ENCODE measurements around the gene CDC42BPA. TPM values are rescaled to one million over a fixed set of nuclear protein-coding genes. Genes with fewer than 3 reads are reported as not detected.
"Not testable (repeated sequence)": the region's sequence is repeated elsewhere in the genome, so short reads cannot be mapped to it uniquely, and the experiment has no call there.

Gene CDC42BPA
- total RNA-seq, 1 experiment from 2014 or later, result 102 TPM

- Mint-ChIP-seq H3K9me3 (ENCODE audit: unreplicated experiment) (no peaks in the 10 kb centered on the region), H3K27ac (ENCODE audit: low read depth, unreplicated experiment) (no peak overlapping the region), H3K4me1 (ENCODE audit: insufficient read depth, unreplicated experiment) (no peaks in the 10 kb centered on the region), H3K36me3 (ENCODE audit: insufficient read depth, unreplicated experiment) (peaks cover 50% of the 10 kb centered on the region), H3K27me3 (ENCODE audit: insufficient read depth, unreplicated experiment) (no peaks in the 10 kb centered on the region), H3K4me3 (ENCODE audit: unreplicated experiment) (no peak overlapping the region)
- BruUV-seq (replicated peaks), result no TSS peak
- no peak for TF ChIP-seq CTCF (IDR thresholded peaks at IDR 0.05; ENCODE audit: unreplicated experiment)
- ChIA-PET CTCF (interaction anchor here (0.6 to 1.1 kb wide), 3 partner anchors 11 to 49 kb away, joined by 3 read pairs; no protein-coding TSS in a partner anchor), POLR2A (no interaction called here)
- intact Hi-C loops (cut with micrococcal nuclease), result no loop called here
- DNase-seq (ENCODE audit: unreplicated experiment), result no peak
These were observed 312.0 kb downstream of the CDC42BPA start for GRCh38 chr1:227006226-227006796.

- BruUV-seq (replicated peaks), result no TSS peak
- Mint-ChIP-seq H3K27ac (ENCODE audit: low read depth, unreplicated experiment) (no peak overlapping the region), H3K27me3 (ENCODE audit: insufficient read depth, unreplicated experiment) (no peaks in the 10 kb centered on the region), H3K36me3 (ENCODE audit: insufficient read depth, unreplicated experiment) (peaks cover 66% of the 10 kb centered on the region), H3K9me3 (ENCODE audit: unreplicated experiment) (no peaks in the 10 kb centered on the region), H3K4me3 (ENCODE audit: unreplicated experiment) (no peak overlapping the region), H3K4me1 (ENCODE audit: insufficient read depth, unreplicated experiment) (no peaks in the 10 kb centered on the region)
- intact Hi-C loops (cut with micrococcal nuclease), result no loop called here
- ChIA-PET POLR2A (no interaction called here), CTCF (no interaction called here)
- DNase-seq (ENCODE audit: unreplicated experiment), result no peak
- no peak for TF ChIP-seq CTCF (IDR thresholded peaks at IDR 0.05; ENCODE audit: unreplicated experiment)
These were observed 313.5 kb downstream of the CDC42BPA start for GRCh38 chr1:227004796-227005195.

DNA sequence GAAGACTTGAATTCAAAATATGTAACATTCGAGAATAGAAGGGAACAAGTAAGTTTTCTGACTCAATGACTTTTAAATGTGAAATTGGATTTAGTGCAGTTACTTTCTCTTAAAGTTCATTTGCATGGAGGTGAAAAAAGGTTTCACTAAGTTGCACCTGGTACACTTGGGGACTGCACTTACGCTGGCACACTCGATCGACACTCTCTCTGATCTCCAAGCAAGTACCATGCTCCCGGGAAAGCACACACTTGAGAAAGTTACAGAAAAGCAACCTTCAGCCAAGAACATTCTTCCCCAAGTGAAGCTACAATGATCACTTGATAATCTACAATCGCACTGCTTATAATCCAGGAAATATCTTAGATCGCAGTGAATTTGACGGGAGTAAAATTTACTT, 315.1 kb downstream of the CDC42BPA start:
- intact Hi-C loops (cut with micrococcal nuclease), result no loop called here
- Mint-ChIP-seq H3K4me1 (ENCODE audit: insufficient read depth, unreplicated experiment) (no peaks in the 10 kb centered on the region), H3K36me3 (ENCODE audit: insufficient read depth, unreplicated experiment) (peaks cover 82% of the 10 kb centered on the region), H3K27ac (ENCODE audit: low read depth, unreplicated experiment) (peak overlapping the region; percentile 4), H3K27me3 (ENCODE audit: insufficient read depth, unreplicated experiment) (no peaks in the 10 kb centered on the region), H3K9me3 (ENCODE audit: unreplicated experiment) (no peaks in the 10 kb centered on the region), H3K4me3 (ENCODE audit: unreplicated experiment) (no peak overlapping the region)
- no peak for DNase-seq (ENCODE audit: unreplicated experiment)
- no TSS peak for BruUV-seq (replicated peaks)
- no peak for TF ChIP-seq CTCF (IDR thresholded peaks at IDR 0.05; ENCODE audit: unreplicated experiment)
- ChIA-PET POLR2A (interaction anchor here (1.0 to 1.2 kb wide), 2 partner anchors 9 to 127 kb away, joined by 4 to 5 read pairs; no protein-coding TSS in a partner anchor), CTCF (interaction anchor here (0.6 to 1.0 kb wide), 3 partner anchors 20 to 160 kb away, joined by 3 to 4 read pairs (median 3); no protein-coding TSS in a partner anchor)

DNA sequence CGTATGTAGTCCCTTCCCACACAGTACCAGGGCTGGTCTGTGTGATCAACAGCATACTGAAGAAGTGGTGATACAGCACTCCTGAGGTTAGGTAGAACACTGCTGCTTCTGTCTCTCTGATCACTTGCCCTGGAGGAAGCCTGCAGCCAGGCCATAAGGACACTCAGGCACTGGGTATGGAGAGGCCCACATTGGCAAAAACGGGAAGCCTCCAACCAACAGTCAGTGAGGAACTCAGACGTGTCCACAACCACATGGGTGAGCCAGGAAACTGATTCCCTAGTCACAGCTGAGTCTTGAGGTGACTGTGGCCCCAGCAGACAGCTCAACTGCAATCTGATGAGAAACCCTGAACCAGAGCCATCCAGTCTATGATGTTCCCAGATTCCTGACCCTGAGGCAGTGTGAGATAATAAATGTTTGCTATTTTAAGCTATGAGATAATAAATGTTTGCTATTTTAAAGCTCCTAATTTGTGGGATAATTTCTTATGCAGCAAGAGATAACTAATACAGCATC, 315.7 kb downstream of the CDC42BPA start:
- Mint-ChIP-seq H3K4me1 (ENCODE audit: insufficient read depth, unreplicated experiment) (no peaks in the 10 kb centered on the region), H3K36me3 (ENCODE audit: insufficient read depth, unreplicated experiment) (peaks cover 88% of the 10 kb centered on the region), H3K9me3 (ENCODE audit: unreplicated experiment) (no peaks in the 10 kb centered on the region), H3K27me3 (ENCODE audit: insufficient read depth, unreplicated experiment) (no peaks in the 10 kb centered on the region), H3K4me3 (ENCODE audit: unreplicated experiment) (no peak overlapping the region), H3K27ac (ENCODE audit: low read depth, unreplicated experiment) (no peak overlapping the region)
- no TSS peak for BruUV-seq (replicated peaks)
- TF ChIP-seq CTCF (IDR thresholded peaks at IDR 0.05; ENCODE audit: unreplicated experiment), result no peak
- intact Hi-C loops (cut with micrococcal nuclease), result no loop called here
- no peak for DNase-seq (ENCODE audit: unreplicated experiment)
- ChIA-PET CTCF (interaction anchor here (0.6 to 1.0 kb wide), 6 partner anchors 20 to 792 kb away, joined by 3 to 6 read pairs (median 3); no protein-coding TSS in a partner anchor), POLR2A (interaction anchor here (1.0 to 2.1 kb wide), 4 partner anchors 8 to 127 kb away, joined by 4 to 5 read pairs (median 5); no protein-coding TSS in a partner anchor)

DNA sequence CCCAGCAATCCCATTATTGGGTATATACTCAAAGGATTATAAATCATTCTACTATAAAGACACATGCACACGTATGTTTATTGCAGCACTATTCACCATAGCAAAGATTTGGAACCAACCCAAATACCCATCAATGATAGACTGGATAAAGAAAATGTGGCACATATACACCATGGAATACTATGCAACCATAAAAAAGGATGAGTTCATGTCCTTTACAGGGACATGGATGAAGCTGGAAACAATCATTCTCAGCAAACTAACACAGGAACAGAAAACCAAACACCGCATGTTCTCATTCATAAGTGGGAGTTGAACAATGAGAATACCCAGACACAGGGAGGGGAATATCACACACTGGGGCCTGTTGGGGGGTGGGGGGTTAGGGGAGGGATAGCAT, 318.7 kb downstream of the CDC42BPA start:
- H3K4me3 Mint-ChIP-seq (ENCODE audit: unreplicated experiment); intact Hi-C loops (cut with micrococcal nuclease); DNase-seq (ENCODE audit: unreplicated experiment); BruUV-seq (replicated peaks); H3K27ac Mint-ChIP-seq (ENCODE audit: low read depth, unreplicated experiment); POLR2A ChIA-PET; H3K27me3 Mint-ChIP-seq (ENCODE audit: insufficient read depth, unreplicated experiment); H3K4me1 Mint-ChIP-seq (ENCODE audit: insufficient read depth, unreplicated experiment); H3K9me3 Mint-ChIP-seq (ENCODE audit: unreplicated experiment): not testable (repeated sequence)
- CTCF ChIA-PET, result interaction anchor here (1.0 to 1.2 kb wide), 2 partner anchors 12 to 19 kb away, joined by 3 to 4 read pairs; no protein-coding TSS in a partner anchor
- peaks cover 85% of the 10 kb centered on the region for H3K36me3 Mint-ChIP-seq (ENCODE audit: insufficient read depth, unreplicated experiment)
